Panc1 (cell line): ENCODE data around the gene SLC9A5. TPM values are rescaled to one million over a fixed set of nuclear protein-coding genes. Genes with fewer than 3 reads are reported as not detected.

Source experiments
- ATAC-seq: fragments of 200-7000 bp; cut with Tn5 transposase; 2 replicates; pipeline ENCODE4 v1.9.1; 2020; ENCODE audit warnings: mild to moderate bottlenecking, moderate library complexity
- BruUV-seq: library from RNA; stranded (reverse); fragments of 400-500 nt; replicated peaks from 2 replicates; lab custom pipeline; 2021; lab: Mats Ljungman, UMichigan
- CTCF ChIA-PET: fragments of 300-600 bp; sonication (Branson Sonifier 250); formaldehyde crosslinking; loops from one replicate; lab custom pipeline; 2022; ENCODE audit warnings: antibody characterized with exemption; lab: Charles Lee
- POLR2A ChIA-PET: fragments of 300-600 bp; sonication (Branson Sonifier 250); formaldehyde crosslinking; loops from one replicate; lab custom pipeline; 2022; ENCODE audit warnings: antibody characterized with exemption; lab: Charles Lee
- DNase-seq: peaks from one replicate; pipeline ENCODE4 v3.0.0-alpha.2; 2010; ENCODE audit warnings: low read depth, low spot score
- H3K27ac ChIP-seq: 2 replicates; pipeline ENCODE4 v1.5.1; 2011; ENCODE audit warnings: mild to moderate bottlenecking, low read length, inconsistent platforms
- H3K27me3 ChIP-seq: fragments of 200-500 bp; sonication (Bioruptor generic); 2 replicates; pipeline ENCODE4 v1.6.0; 2014; ENCODE audit warnings: low read length, inconsistent platforms; ENCODE audit not compliant: control insufficient read depth, insufficient read depth
- H3K36me3 ChIP-seq: fragments of 200-500 bp; sonication (Bioruptor generic); 2 replicates; pipeline ENCODE4 v1.5.1; 2014; ENCODE audit warnings: inconsistent platforms, mild to moderate bottlenecking, low read length, moderate library complexity; ENCODE audit not compliant: control insufficient read depth, insufficient read depth
- H3K4me1 ChIP-seq: 2 replicates; pipeline ENCODE4 v1.5.1; 2011; ENCODE audit warnings: inconsistent platforms, mild to moderate bottlenecking, low read length, moderate library complexity; ENCODE audit not compliant: control insufficient read depth, insufficient read depth
- H3K4me3 ChIP-seq, 2 experiments: 2 replicates each; pipeline ENCODE4 v1.5.1; 2011 to 2012; ENCODE audit warnings: low read depth in 2 of 2, low read length in 2 of 2, mild to moderate bottlenecking in 2 of 2, inconsistent platforms in 1 of 2, moderate library complexity in 1 of 2
- H3K9me3 ChIP-seq: fragments of 200-500 bp; sonication (Bioruptor generic); 2 replicates; pipeline ENCODE4 v1.5.1; 2014; ENCODE audit warnings: low read depth, mild to moderate bottlenecking, inconsistent platforms, low read length, moderate library complexity; ENCODE audit not compliant: control insufficient read depth, insufficient read depth
- SIN3A ChIP-seq: IDR thresholded peaks from 2 replicates; pipeline ENCODE4 v1.6.1; 2012; ENCODE audit warnings: low read depth, mild to moderate bottlenecking, low read length, moderate library complexity, borderline replicate concordance; ENCODE audit not compliant: insufficient read depth
- TCF7L2 ChIP-seq: IDR thresholded peaks from 2 replicates; pipeline ENCODE4 v1.6.1; 2011; ENCODE audit warnings: mild to moderate bottlenecking, low read depth, low read length, inconsistent platforms
- in situ Hi-C: cut with HindIII; loops from 2 replicates; pipeline ENCODE4 v1.10.0; 2016; ENCODE audit warnings: low sequenced_read_pairs, low pct_unique_long_range_greater_than_20kb
- intact Hi-C: fragments of 100-400 bp; cut with micrococcal nuclease; formaldehyde crosslinking; loops from one replicate; pipeline ENCODE4 v1.10.0; 2022; ENCODE audit not compliant: unreplicated experiment
- total RNA-seq: library from RNA; stranded (reverse); gene quantifications from one replicate; pipeline ENCODE4 v1.2.1, GENCODE V29; 2021; ENCODE audit not compliant: unreplicated experiment
- TF ChIP-seq, protein P1 (sequence below): fragments of 450-650 bp; IDR thresholded peaks from 2 replicates; pipeline ENCODE4 v1.5.1; 2017; ENCODE audit warnings: mild to moderate bottlenecking
- TF ChIP-seq, protein P2 (sequence below), 2 experiments: IDR thresholded peaks; 2 replicates each; pipeline ENCODE4 v1.6.1; 2011 to 2012; ENCODE audit warnings: low read depth in 2 of 2, control low read depth in 1 of 2, low read length in 1 of 2, mild to moderate bottlenecking in 1 of 2, moderate library complexity in 1 of 2; ENCODE audit not compliant: insufficient read depth in 1 of 2

SLC9A5 gene
- total RNA-seq, 1 experiment from 2014 or later: 1.7 TPM

DNA sequence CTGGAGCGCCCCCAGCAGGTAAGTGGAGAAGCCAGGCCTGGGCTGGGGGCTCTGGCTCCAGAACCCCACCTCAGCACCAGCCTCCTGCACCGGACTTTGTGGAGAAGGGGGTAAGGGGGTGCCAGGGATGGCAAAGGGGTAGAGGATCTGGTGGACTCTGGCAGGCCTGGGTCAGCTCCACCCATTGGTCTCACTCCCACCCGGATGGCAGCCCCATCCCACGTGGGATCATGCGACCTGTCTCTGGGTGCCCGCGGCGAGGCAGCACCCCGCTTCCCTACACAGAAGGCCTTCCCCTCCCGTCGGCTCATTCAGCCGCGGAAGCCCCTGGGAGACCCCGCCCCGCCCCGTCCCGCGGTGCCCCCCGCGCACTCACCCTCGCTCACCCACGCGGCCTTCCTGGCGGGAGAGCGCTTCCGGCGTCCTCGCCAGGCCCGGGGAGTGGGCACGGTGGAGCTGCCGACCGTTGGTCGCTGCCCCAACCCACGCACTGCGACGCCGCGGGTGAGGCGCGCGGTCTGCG is 30.1 kb downstream of the SLC9A5 start:
- Histone ChIP-seq H3K27me3 (no peaks in the 10 kb centered on the region), H3K36me3 (no peaks in the 10 kb centered on the region; the same call in 1 of the 2 replicates), H3K27ac (peak overlapping the region; percentile 44), H3K9me3 (no peaks in the 10 kb centered on the region), H3K4me3 (peak overlapping the region; percentile 43 to 62), H3K4me1 (peaks cover 6% of the 10 kb centered on the region; the same call in 1 of the 2 replicates)
- POLR2A ChIA-PET: no interaction called here
- intact Hi-C loops: no loop called here
- DNase-seq: no peak
- ATAC-seq: peak; percentile 47
- BruUV-seq: no TSS peak
- no peak for TF ChIP-seq SIN3A
- TF ChIP-seq TCF7L2: no peak
- CTCF ChIA-PET: interaction anchor here (0.6 kb wide), 1 partner anchor 20 kb away, joined by 4 read pairs; no protein-coding TSS in a partner anchor
- in situ Hi-C loops: no loop called here

DNA sequence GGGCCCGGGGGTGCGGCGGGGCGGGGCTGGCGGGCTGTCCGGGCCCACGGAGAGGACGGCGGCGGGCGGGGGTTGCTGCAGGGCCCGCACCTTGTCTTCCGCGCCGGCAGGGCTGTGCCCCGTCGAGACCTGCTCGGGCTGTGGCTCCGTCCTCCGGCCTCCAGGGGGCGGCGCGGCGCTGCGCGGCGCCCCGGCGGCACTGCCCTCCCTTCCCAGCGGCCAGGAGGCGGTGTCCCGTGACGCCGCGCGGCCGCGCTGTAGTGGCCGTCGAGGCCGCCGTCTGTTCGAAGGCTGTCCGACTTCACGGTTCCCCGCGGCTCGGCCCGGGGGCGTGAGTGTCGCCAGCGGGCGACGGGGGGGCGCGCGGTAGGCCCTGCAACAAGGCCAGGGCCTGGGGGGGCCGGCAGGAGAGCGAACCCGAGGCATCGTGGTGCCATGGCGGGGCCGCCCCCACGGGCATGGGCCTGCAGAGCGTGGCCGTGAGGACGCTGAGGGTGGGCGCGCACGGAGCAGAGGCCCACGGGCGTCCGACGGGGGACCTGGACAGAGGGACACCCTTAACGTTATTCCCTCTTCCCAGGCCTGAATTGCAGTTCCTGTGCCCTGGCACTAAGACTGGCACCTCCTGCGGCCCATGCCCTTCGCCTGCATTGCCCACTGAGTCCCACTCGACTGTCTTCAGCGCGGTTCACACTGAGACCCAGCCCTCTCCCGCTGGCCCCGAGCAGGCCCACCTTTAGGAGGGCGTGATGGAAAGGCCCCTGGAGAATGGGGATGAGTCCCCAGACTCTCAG is 30.7 kb downstream of the SLC9A5 start, which contains the start of gene PLEKHG4:
TSS of gene PLEKHG4 (plus strand) at position 237 of the 794 bp plus-strand sequence. CDS start at position 750, 513 bp downstream.
- ATAC-seq: peak; percentile 92
- H3K4me1 ChIP-seq: peaks cover 6% of the 10 kb centered on the region; the same call in 1 of the 2 replicates
- peak within 1 kb of the TSS; percentile 44 for H3K27ac ChIP-seq
- no peaks in the 10 kb centered on the region; the same call in 1 of the 2 replicates for H3K36me3 ChIP-seq
- no TSS peak for BruUV-seq
- ChIA-PET POLR2A (no interaction called here), CTCF (interaction anchor here (0.6 kb wide), 1 partner anchor 21 kb away, joined by 4 read pairs; no protein-coding TSS in a partner anchor)
- intact Hi-C loops (no loop called here), in situ Hi-C loops (no loop called here)
- peak within 1 kb of the TSS; percentile 43 to 62 for H3K4me3 ChIP-seq
- TF ChIP-seq, protein P1, sequence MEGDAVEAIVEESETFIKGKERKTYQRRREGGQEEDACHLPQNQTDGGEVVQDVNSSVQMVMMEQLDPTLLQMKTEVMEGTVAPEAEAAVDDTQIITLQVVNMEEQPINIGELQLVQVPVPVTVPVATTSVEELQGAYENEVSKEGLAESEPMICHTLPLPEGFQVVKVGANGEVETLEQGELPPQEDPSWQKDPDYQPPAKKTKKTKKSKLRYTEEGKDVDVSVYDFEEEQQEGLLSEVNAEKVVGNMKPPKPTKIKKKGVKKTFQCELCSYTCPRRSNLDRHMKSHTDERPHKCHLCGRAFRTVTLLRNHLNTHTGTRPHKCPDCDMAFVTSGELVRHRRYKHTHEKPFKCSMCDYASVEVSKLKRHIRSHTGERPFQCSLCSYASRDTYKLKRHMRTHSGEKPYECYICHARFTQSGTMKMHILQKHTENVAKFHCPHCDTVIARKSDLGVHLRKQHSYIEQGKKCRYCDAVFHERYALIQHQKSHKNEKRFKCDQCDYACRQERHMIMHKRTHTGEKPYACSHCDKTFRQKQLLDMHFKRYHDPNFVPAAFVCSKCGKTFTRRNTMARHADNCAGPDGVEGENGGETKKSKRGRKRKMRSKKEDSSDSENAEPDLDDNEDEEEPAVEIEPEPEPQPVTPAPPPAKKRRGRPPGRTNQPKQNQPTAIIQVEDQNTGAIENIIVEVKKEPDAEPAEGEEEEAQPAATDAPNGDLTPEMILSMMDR: peak; percentile 88
- TF ChIP-seq SIN3A: no peak
- TF ChIP-seq, protein P2, sequence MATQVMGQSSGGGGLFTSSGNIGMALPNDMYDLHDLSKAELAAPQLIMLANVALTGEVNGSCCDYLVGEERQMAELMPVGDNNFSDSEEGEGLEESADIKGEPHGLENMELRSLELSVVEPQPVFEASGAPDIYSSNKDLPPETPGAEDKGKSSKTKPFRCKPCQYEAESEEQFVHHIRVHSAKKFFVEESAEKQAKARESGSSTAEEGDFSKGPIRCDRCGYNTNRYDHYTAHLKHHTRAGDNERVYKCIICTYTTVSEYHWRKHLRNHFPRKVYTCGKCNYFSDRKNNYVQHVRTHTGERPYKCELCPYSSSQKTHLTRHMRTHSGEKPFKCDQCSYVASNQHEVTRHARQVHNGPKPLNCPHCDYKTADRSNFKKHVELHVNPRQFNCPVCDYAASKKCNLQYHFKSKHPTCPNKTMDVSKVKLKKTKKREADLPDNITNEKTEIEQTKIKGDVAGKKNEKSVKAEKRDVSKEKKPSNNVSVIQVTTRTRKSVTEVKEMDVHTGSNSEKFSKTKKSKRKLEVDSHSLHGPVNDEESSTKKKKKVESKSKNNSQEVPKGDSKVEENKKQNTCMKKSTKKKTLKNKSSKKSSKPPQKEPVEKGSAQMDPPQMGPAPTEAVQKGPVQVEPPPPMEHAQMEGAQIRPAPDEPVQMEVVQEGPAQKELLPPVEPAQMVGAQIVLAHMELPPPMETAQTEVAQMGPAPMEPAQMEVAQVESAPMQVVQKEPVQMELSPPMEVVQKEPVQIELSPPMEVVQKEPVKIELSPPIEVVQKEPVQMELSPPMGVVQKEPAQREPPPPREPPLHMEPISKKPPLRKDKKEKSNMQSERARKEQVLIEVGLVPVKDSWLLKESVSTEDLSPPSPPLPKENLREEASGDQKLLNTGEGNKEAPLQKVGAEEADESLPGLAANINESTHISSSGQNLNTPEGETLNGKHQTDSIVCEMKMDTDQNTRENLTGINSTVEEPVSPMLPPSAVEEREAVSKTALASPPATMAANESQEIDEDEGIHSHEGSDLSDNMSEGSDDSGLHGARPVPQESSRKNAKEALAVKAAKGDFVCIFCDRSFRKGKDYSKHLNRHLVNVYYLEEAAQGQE (IDR thresholded peaks at IDR 0.05; ENCODE audit: insufficient read depth in 1 of 2, low read depth in 2 of 2, low read length in 1 of 2): no peak
- H3K9me3 ChIP-seq: no peaks in the 10 kb centered on the region
- no peak for DNase-seq
- H3K27me3 ChIP-seq: no peaks in the 10 kb centered on the region
